ENCODE data around the gene HPSE2. TPM values are rescaled to one million over a fixed set of nuclear protein-coding genes. Genes with fewer than 3 reads are reported as not detected.

HPSE2 gene
- total RNA-seq, 1 donor from 2014 or later, result 10.6 TPM

DNA sequence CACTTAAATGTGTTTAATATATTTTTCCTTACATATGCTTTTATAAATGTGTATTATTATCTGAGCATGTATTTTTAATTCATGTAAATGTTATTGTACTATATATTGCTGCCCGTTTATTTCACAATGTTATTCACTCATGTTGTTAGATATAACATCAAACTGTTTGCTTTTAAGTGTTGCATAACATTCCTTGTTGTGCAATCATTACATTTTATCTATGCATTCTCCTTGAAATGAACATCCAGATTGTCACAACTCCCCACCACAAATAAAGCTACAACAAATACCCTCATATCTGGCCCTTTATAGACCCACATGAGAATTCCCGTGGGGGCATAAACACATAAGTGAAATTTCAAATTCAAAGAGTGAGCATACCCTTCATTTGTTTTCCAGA, 264.2 kb downstream of the HPSE2 start:
- DNase-seq (ENCODE audit: extremely low spot score in 2 of 2), result no peak
- Histone ChIP-seq H3K27ac (no peak overlapping the region), H3K4me1 (no peaks in the 10 kb centered on the region), H3K4me3 (no peak overlapping the region), H3K27me3 (no peaks in the 10 kb centered on the region), H3K36me3 (no peaks in the 10 kb centered on the region), H3K9me3 (no peaks in the 10 kb centered on the region)
- intact Hi-C loops (cut with DNase I), result no loop called here
- no peak for TF ChIP-seq POLR2AphosphoS5 (IDR thresholded peaks at IDR 0.05; ENCODE audit: insufficient read depth in 1 of 2, low read depth in 1 of 2)
- no peak for TF ChIP-seq POLR2A (IDR thresholded peaks at IDR 0.05)

DNA sequence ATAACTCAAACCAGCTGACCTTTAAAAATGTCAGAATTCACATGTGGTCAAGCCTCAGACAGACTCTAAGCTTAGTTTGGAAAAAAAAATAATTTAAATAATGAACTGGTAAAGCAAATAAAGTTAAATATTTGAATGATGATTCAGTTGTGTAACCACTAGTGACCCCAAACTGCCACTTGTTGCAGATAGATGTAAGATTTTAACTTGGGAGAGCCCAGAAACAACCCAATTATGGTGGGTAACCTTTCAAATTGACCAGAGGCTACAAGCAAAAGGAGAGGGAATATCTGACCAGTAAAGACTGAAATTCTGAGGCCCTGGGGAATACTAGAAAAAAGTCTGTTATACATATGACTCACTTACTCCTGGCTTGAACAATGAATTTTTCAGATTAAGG, 268.1 kb downstream of the HPSE2 start:
- intact Hi-C loops (cut with DNase I), result no loop called here
- H3K4me3 ChIP-seq, result no peak overlapping the region
- TF ChIP-seq, protein P1, sequence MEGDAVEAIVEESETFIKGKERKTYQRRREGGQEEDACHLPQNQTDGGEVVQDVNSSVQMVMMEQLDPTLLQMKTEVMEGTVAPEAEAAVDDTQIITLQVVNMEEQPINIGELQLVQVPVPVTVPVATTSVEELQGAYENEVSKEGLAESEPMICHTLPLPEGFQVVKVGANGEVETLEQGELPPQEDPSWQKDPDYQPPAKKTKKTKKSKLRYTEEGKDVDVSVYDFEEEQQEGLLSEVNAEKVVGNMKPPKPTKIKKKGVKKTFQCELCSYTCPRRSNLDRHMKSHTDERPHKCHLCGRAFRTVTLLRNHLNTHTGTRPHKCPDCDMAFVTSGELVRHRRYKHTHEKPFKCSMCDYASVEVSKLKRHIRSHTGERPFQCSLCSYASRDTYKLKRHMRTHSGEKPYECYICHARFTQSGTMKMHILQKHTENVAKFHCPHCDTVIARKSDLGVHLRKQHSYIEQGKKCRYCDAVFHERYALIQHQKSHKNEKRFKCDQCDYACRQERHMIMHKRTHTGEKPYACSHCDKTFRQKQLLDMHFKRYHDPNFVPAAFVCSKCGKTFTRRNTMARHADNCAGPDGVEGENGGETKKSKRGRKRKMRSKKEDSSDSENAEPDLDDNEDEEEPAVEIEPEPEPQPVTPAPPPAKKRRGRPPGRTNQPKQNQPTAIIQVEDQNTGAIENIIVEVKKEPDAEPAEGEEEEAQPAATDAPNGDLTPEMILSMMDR (IDR thresholded peaks at IDR 0.05), result no peak
- TF ChIP-seq POLR2A (IDR thresholded peaks at IDR 0.05), result no peak
- TF ChIP-seq POLR2AphosphoS5 (IDR thresholded peaks at IDR 0.05; ENCODE audit: insufficient read depth in 1 of 2, low read depth in 1 of 2), result no peak

DNA sequence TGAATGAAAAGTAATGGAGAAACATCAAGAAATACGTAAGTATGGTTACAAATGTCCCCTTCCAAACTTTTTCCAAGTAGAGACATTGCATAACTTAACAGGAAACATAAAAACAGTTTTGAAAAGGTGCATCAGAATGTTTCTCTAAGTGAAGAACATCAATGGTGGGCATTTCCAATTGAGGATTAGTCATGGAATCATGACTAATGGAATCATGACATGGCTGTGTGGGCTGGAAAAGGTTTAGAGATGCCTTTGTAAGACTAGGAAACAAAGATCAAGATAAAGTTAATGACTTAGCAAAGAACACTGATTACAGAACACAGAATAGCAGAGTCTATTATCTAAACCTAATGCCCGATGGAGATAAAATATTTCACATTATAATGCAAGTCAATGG, 272.0 kb downstream of the HPSE2 start:
- Histone ChIP-seq H3K27ac (no peak overlapping the region), H3K36me3 (no peaks in the 10 kb centered on the region), H3K4me3 (no peak overlapping the region), H3K9me3 (no peaks in the 10 kb centered on the region), H3K4me1 (peaks cover 5% of the 10 kb centered on the region), H3K27me3 (no peaks in the 10 kb centered on the region)
- DNase-seq (ENCODE audit: extremely low spot score in 2 of 2), result no peak
- no peak for TF ChIP-seq POLR2AphosphoS5 (IDR thresholded peaks at IDR 0.05; ENCODE audit: insufficient read depth in 1 of 2, low read depth in 1 of 2)
- TF ChIP-seq POLR2A (IDR thresholded peaks at IDR 0.05), result no peak
- TF ChIP-seq, protein P1 (IDR thresholded peaks at IDR 0.05), result no peak
- intact Hi-C loops (cut with DNase I), result no loop called here

More for the DNA sequence above, 268.1 kb downstream of the HPSE2 start:
- H3K36me3 ChIP-seq, result no peaks in the 10 kb centered on the region
- no peak overlapping the region for H3K27ac ChIP-seq
- no peak for DNase-seq (ENCODE audit: extremely low spot score in 2 of 2)
- H3K4me1 ChIP-seq, result no peaks in the 10 kb centered on the region
- no peaks in the 10 kb centered on the region for H3K27me3 ChIP-seq
- no peaks in the 10 kb centered on the region for H3K9me3 ChIP-seq

DNA sequence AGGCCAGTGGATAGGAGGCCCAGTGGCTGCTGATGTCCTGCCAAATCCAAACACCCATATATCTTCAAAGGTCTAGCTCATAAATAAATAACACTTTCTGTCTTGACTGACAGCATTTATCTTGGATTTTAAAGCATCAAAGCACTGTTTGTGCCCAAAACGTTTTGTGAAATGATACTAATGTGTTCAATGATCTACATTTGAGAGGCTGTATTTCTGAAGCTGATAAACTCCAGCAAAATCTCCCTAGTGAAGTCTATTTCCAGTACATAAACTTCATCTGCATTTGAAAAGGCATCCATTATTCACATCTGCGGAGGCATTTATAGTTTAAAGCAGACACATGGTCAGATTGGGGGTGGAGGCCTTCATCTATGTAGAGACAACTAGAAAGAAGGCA, 276.3 kb downstream of the HPSE2 start:
- intact Hi-C loops (cut with DNase I), result no loop called here
- DNase-seq (ENCODE audit: extremely low spot score in 2 of 2), result no peak
- H3K27ac ChIP-seq, result peak overlapping the region; percentile 7

DNA sequence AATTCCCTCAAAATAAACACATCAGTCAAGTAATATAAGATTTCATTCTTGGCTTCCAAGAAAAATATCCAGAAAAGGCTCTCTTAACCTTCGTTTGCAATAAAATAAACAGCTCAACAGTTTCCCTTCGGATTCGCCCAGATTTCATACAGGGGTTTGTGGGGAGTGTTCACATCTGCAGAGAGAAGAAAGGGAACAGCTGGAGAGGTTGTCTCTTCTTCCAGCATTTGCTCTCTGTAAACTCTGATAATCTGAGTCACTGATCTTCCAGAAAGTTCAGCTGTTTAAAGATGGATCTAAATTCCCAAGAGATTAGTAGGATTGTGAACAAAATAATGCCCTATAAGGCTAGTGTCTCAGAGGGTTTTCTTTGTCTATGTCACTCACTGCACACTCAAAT, 277.9 kb downstream of the HPSE2 start:
- Histone ChIP-seq H3K4me1 (peaks cover 16% of the 10 kb centered on the region), H3K27ac (peak overlapping the region; percentile 25), H3K36me3 (no peaks in the 10 kb centered on the region), H3K9me3 (no peaks in the 10 kb centered on the region), H3K4me3 (no peak overlapping the region), H3K27me3 (no peaks in the 10 kb centered on the region)
- TF ChIP-seq POLR2AphosphoS5 (IDR thresholded peaks at IDR 0.05; ENCODE audit: insufficient read depth in 1 of 2, low read depth in 1 of 2) (no peak), POLR2A (IDR thresholded peaks at IDR 0.05) (no peak)
- TF ChIP-seq, protein P1 (IDR thresholded peaks at IDR 0.05), result no peak
- DNase-seq (ENCODE audit: extremely low spot score in 2 of 2), result no peak
- intact Hi-C loops (cut with DNase I), result no loop called here

More for the DNA sequence above, 276.3 kb downstream of the HPSE2 start:
- H3K4me3 ChIP-seq, result no peak overlapping the region
- no peaks in the 10 kb centered on the region for H3K9me3 ChIP-seq
- H3K27me3 ChIP-seq, result no peaks in the 10 kb centered on the region
- no peaks in the 10 kb centered on the region for H3K36me3 ChIP-seq
- TF ChIP-seq POLR2AphosphoS5 (IDR thresholded peaks at IDR 0.05; ENCODE audit: insufficient read depth in 1 of 2, low read depth in 1 of 2) (no peak), POLR2A (IDR thresholded peaks at IDR 0.05) (no peak)
- TF ChIP-seq, protein P1 (IDR thresholded peaks at IDR 0.05), result no peak
- H3K4me1 ChIP-seq, result peaks cover 16% of the 10 kb centered on the region

Data from vagina (tissue), 2 donors.